NCI-H1436 (cell line): ENCODE results near the gene LAMTOR5.
A peak's percentile ranks its signal among the peaks of the same experiment; 100 is the strongest.

Experiments
- DNase-seq: peaks from one replicate; lab custom pipeline; 2025; lab: John Stamatoyannopoulos, UW

The LAMTOR5 gene

DNA sequence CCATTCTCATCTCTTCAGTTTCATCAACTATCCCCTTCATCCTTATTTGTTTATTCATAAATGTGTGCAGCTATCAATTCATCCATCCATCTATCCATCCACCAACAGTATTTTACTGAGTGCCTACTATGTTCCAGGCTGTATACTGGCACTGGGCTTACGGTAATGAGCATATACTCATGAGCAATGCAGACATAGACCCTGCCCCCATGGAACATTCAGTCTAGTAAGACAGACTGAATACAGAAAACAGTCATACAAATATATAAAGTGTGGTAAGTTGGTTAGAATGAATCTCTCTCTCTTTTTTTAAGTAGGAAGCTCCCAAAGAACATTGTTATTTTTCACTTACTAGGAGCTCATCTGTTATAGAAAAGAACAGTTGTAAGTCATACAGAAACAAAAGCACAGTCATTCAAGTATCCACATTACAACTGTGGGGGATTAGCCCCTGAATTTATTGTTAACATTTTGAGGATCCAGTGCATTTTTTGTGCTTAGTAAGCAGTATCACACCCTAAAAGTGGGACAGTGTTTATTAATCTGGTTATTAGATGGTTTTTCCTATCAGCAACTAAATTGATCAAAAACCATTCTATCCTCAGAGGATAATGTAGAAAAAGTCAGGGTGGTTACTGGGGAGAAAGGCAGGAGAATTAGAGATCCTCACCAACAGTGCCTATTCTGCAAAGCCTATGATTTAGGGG lies 20.3 kb downstream of the LAMTOR5 start:
- DNase-seq = no peak

- DNase-seq = no peak
These were observed 22.1 kb downstream of the LAMTOR5 start for GRCh38 chr1:110385369-110385768.

GRCh38 chr1:110384581-110385321 lies 22.7 kb downstream of the LAMTOR5 start:
- DNase-seq = no peak

DNA sequence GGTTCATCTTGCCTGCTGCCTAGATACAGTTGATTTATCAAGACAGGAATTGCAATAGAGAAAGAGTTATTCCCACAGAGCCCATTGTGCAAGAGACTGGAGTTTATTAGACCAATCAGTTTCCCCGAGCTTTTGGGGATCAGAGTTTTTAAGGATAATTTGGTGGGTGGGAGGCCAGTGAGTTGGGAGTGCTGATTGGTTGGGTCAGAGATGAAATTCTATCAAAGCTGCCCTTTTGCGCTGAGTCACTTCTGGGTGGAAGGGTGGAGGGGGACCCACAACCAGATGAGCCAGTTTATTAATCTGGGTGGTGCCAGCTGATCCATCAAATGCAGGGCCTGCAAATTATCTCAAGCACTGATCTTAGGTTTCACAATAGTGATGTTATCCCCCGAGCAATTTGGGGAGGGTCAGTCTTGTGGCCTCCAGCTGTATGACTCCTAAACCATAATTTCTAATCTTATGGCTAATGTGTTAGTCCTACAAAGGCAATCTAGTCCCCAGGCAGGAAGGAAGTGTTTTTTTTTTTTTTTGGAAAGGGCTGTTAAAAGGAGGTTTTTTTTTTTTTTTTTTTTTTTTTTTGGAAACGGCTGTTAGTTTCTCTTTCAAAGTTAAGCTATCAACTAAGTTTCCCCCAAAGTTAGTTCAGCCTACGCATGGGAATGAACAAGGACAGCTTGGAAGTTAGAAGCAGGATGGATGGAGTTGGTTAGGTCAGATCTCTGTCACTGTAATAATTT lies 24.1 kb downstream of the LAMTOR5 start:
- no peak for DNase-seq

GRCh38 chr1:110380672-110381283 lies 26.7 kb downstream of the LAMTOR5 start:
- DNase-seq = peak; percentile 48

DNA sequence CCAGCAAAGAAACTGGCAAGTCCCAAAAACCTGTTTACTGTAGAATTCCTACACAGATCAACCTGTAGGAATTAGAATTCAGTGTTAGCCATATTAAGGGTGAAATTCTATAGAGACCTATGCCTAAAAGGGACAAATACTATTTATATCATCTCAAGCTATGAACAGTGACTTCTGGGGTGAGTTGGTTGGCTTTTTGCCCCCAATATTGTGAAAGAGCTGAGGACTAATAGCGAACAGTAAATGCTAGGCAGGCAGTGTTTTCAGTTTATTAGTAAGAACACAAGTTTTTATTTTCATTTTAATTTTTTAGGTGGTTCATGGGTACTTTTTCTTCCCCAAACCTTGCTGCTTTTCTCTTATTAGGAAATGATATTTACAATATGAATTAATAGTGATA lies 32.0 kb downstream of the LAMTOR5 start:
- no peak for DNase-seq

GRCh38 chr1:110370827-110371226 lies 36.7 kb downstream of the LAMTOR5 start:
- DNase-seq = no peak

DNA sequence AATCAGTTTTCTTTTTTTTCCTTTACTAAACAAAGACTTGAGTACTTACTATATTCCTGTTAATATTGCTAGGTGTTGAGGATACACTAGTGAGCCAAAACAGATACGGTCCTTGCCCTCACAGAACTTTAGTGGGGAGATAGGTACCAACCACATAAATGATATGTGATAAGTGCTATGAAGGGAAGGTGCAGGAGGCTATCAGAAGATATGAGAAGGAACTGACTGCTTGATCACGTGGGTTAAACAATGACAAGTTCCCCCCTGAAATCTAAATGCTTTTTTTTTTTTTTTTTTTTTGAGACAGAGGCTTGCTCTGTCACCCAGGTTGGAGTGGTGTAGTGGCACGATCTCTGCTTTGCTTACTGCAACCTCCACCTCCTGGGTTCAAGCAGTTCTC lies 43.3 kb downstream of the LAMTOR5 start:
- no peak for DNase-seq

DNA sequence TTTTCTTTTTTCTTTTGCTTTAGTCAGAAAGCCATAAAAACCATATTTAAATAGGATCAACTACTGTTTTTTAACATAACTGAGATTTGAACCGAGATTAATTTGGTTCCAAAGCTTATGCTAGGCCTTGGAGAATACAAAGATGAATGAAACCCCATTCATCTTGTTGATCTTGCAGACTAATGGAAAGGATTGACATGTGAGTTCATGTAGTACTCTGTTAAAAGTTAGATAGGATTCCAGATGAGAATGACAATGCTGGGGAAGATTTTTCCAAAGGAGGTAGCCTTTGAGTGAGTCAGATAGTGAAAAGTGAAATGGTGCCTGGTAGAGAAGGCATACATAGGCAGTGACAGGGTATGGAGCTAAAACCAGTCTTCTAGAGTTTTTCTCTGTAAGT lies 45.6 kb downstream of the LAMTOR5 start:
- no peak for DNase-seq

DNA sequence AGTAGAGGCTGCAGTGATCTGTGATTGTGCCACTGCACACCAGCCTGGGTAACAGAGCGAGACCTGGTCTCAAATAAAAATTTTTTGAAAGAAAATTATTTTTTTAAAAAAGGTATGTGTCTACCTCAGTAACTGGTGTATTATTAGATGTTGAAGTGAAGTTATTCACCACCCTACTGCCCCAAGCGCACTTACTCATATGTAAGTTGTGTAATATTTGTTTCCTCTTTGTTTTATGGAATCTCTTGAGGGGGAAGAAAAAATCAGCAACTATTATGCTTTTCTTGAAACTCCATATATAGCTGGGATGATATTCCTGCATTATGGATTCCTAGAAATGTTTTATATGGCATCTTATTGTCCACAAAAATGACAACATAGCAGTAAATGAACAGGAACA lies 47.1 kb downstream of the LAMTOR5 start:
- no peak for DNase-seq

GRCh38 chr1:110356379-110356778 lies 51.1 kb downstream of the LAMTOR5 start:
- no peak for DNase-seq

DNA sequence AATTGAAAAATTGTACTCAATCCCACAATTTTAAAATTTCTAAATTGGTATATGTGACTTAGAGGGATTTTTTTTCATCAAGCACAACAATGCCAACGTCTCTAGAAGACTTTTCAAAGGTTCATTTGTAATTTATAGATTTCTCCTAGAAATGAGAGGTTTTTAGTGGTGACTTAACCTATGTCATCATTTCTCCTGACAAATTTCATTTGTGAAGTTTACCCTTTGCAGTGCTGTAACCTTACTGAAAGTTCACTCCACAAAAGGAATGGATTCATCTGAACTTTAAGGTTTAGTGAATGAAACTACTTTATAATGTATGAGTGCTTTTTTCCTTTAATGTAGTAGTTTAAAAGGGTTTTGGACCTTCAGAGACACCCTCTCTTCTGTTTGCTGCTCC lies 52.2 kb downstream of the LAMTOR5 start:
- DNase-seq = no peak
